Endothelial cell of umbilical vein (primary cell): ENCODE results near the gene B4GALNT1. TPM values are rescaled to one million over a fixed set of nuclear protein-coding genes. Genes with fewer than 3 reads are reported as not detected.

ENCODE experiments used
- BruUV-seq: library from RNA; stranded (reverse); fragments of 400-500 nt; replicated peaks from 2 replicates; lab custom pipeline; 2021; lab: Mats Ljungman, UMichigan
- CTCF ChIA-PET: fragments of 300-600, 350-600 bp; sonication (Branson Sonifier 250); formaldehyde crosslinking; loops from one replicate; lab custom pipeline; 2021; ENCODE audit warnings: antibody characterized with exemption, inconsistent platforms; lab: Charles Lee
- POLR2A ChIA-PET: fragments of 300-600, 350-600 bp; sonication (Branson Sonifier 250); formaldehyde crosslinking; loops from one replicate; lab custom pipeline; 2021; ENCODE audit warnings: antibody characterized with exemption, inconsistent platforms; lab: Charles Lee
- DNase-seq: peaks from one replicate; pipeline ENCODE4 v3.0.0-alpha.2; 2011; ENCODE audit warnings: low read depth, low spot score
- FAIRE-seq: peaks from 2 replicates; lab custom pipeline; 2011; peaks lifted over from hg19 to GRCh38; lab: Jason Lieb, UNC
- H2AFZ ChIP-seq: 2 replicates; pipeline ENCODE4 v1.6.0; 2012; ENCODE audit warnings: low read depth, low read length, control low read depth, inconsistent platforms
- H3K27ac ChIP-seq: 2 replicates; pipeline ENCODE4 v1.5.1; 2011; ENCODE audit warnings: low read depth, mild to moderate bottlenecking, control low read depth, low read length, moderate library complexity; ENCODE audit not compliant: insufficient read depth
- H3K27me3 ChIP-seq, 2 experiments: 2 replicates each; pipeline versions ENCODE4 v1.6.0 to v1.6.1; 2011; ENCODE audit warnings: low read length in 2 of 2, mixed read lengths in 1 of 2; ENCODE audit not compliant: control insufficient read depth in 2 of 2, insufficient read depth in 2 of 2
- H3K36me3 ChIP-seq, 2 experiments: 2 replicates in 1 of 2; 3 replicates in 1 of 2; pipeline ENCODE4 v1.5.1; 2011; ENCODE audit warnings: low read length in 2 of 2, mild to moderate bottlenecking in 1 of 2, moderate library complexity in 1 of 2; ENCODE audit not compliant: control insufficient read depth in 2 of 2, insufficient read depth in 2 of 2; ENCODE audit errors: extremely low read depth in 1 of 2
- H3K4me1 ChIP-seq: 3 replicates; pipeline ENCODE4 v1.5.1; 2011; ENCODE audit warnings: mild to moderate bottlenecking, low read length; ENCODE audit not compliant: control insufficient read depth, insufficient read depth; ENCODE audit errors: extremely low read depth
- H3K4me2 ChIP-seq: 2 replicates; pipeline ENCODE4 v1.6.1; 2011; ENCODE audit warnings: low read length, control low read depth, mixed read lengths; ENCODE audit not compliant: insufficient read depth
- H3K4me3 ChIP-seq, 3 experiments: fragments of 200-600 bp in 1 of 3; sonication (generic), shearing (Covaris generic) in 1 of 3; replicated peaks in 1 of 3; 2 replicates each; pipeline ENCODE4 v1.5.1; 2011 to 2016; ENCODE audit warnings: control low read depth in 3 of 3, low read length in 3 of 3, mild to moderate bottlenecking in 2 of 3, inconsistent platforms in 1 of 3, low read depth in 1 of 3, moderate library complexity in 1 of 3; ENCODE audit not compliant: insufficient read depth in 1 of 3
- H3K79me2 ChIP-seq: 2 replicates; pipeline ENCODE4 v1.6.0; 2012; ENCODE audit warnings: low read length, inconsistent platforms; ENCODE audit not compliant: control insufficient read depth, insufficient read depth
- H3K9ac ChIP-seq: replicated peaks from 2 replicates; pipeline ENCODE3; 2011; ENCODE audit warnings: low read length, control low read depth; ENCODE audit not compliant: insufficient read depth; ENCODE audit errors: extremely low read depth
- H3K9me1 ChIP-seq: replicated peaks from 3 replicates; pipeline ENCODE4 v1.6.0; 2011; ENCODE audit warnings: mild to moderate bottlenecking, low read length; ENCODE audit not compliant: control insufficient read depth, insufficient read depth; ENCODE audit errors: extremely low read depth
- H3K9me3 ChIP-seq: replicated peaks from 2 replicates; pipeline ENCODE4 v1.5.1; 2012; ENCODE audit warnings: low read length, inconsistent platforms; ENCODE audit not compliant: control insufficient read depth, insufficient read depth
- H4K20me1 ChIP-seq: replicated peaks from 2 replicates; pipeline ENCODE3; 2011; ENCODE audit warnings: mild to moderate bottlenecking, low read length; ENCODE audit not compliant: control insufficient read depth, insufficient read depth; ENCODE audit errors: extremely low read depth
- CTCF ChIP-seq, 2 donors: IDR thresholded peaks; 1 replicate in 1 of 2; 2 replicates in 1 of 2; pipeline ENCODE4 v1.5.1; 2011; ENCODE audit warnings: low read length in 2 of 2, mild to moderate bottlenecking in 2 of 2, moderate library complexity in 2 of 2, control low read depth in 1 of 2, inconsistent platforms in 1 of 2, low read depth in 1 of 2; ENCODE audit not compliant: insufficient read depth in 1 of 2; ENCODE audit errors: extremely low read depth in 1 of 2
- EZH2 ChIP-seq: IDR thresholded peaks from 2 replicates; pipeline ENCODE4 v1.6.1; 2012; ENCODE audit warnings: borderline replicate concordance, low read depth, mild to moderate bottlenecking, moderate library complexity, low read length, inconsistent platforms; ENCODE audit not compliant: severe bottlenecking
- FOS ChIP-seq: IDR thresholded peaks from 2 replicates; pipeline ENCODE4 v1.6.1; 2011; ENCODE audit warnings: mild to moderate bottlenecking, low read length, moderate library complexity, borderline replicate concordance; ENCODE audit not compliant: insufficient read depth
- GATA2 ChIP-seq: IDR thresholded peaks from 2 replicates; pipeline ENCODE4 v1.7.0; 2011; ENCODE audit warnings: low read depth, mild to moderate bottlenecking, moderate library complexity, mixed read lengths, low read length; ENCODE audit not compliant: insufficient read length, insufficient read depth
- JUN ChIP-seq: IDR thresholded peaks from 2 replicates; pipeline ENCODE4 v1.6.1; 2011; ENCODE audit warnings: borderline replicate concordance, low read depth; ENCODE audit not compliant: insufficient read length, insufficient read depth
- MYC ChIP-seq: IDR thresholded peaks from one replicate; pipeline ENCODE4 v1.6.1; 2011; ENCODE audit warnings: mild to moderate bottlenecking, low read depth, low read length
- POLR2A ChIP-seq: IDR thresholded peaks from 2 replicates; pipeline ENCODE4 v1.6.1; 2012; ENCODE audit warnings: low read depth, mild to moderate bottlenecking, control low read depth, low read length
- POLR2AphosphoS5 ChIP-seq: IDR thresholded peaks from 2 replicates; pipeline ENCODE4 v1.6.1; 2012; ENCODE audit warnings: low read depth, mild to moderate bottlenecking, control low read depth, low read length, moderate library complexity; ENCODE audit not compliant: insufficient read depth
- dilution Hi-C: fragments of 300-500 bp; cut with MboI; formaldehyde crosslinking; loops from one replicate; pipeline ENCODE4 v1.15.0; 2019; ENCODE audit warnings: low sequenced_read_pairs; ENCODE audit not compliant: extremely low pct_ligation_motif_present
- intact Hi-C: fragments of 100-400 bp; cut with micrococcal nuclease; formaldehyde crosslinking; loops from one replicate; pipeline ENCODE4 v1.10.0; 2022
- polyA plus RNA-seq, 4 experiments: library from polyadenylated mRNA; depleted of rRNA in 3 of 4; stranded (reverse) in 3 of 4; unstranded in 1 of 4; fragments of >200 nt; gene quantifications; 2 replicates each; pipeline versions ENCODE4 v1.2.1 to v1.2.3, GENCODE V29; 2011 to 2012; ENCODE audit warnings: missing spikeins in 1 of 4
- total RNA-seq: library from RNA; stranded (reverse); gene quantifications from 2 replicates; pipeline ENCODE4 v1.2.3, GENCODE V29; 2021
- TF ChIP-seq, protein P1 (sequence below): IDR thresholded peaks from 2 replicates; pipeline ENCODE4 v1.6.1; 2011; ENCODE audit not compliant: insufficient read depth, insufficient read length

The B4GALNT1 gene
- total and polyA plus RNA-seq, 2 donors (not counting 3 experiments of a cell fraction or from before 2014, with no cell fraction given), result 0.33 to 0.35 TPM

DNA sequence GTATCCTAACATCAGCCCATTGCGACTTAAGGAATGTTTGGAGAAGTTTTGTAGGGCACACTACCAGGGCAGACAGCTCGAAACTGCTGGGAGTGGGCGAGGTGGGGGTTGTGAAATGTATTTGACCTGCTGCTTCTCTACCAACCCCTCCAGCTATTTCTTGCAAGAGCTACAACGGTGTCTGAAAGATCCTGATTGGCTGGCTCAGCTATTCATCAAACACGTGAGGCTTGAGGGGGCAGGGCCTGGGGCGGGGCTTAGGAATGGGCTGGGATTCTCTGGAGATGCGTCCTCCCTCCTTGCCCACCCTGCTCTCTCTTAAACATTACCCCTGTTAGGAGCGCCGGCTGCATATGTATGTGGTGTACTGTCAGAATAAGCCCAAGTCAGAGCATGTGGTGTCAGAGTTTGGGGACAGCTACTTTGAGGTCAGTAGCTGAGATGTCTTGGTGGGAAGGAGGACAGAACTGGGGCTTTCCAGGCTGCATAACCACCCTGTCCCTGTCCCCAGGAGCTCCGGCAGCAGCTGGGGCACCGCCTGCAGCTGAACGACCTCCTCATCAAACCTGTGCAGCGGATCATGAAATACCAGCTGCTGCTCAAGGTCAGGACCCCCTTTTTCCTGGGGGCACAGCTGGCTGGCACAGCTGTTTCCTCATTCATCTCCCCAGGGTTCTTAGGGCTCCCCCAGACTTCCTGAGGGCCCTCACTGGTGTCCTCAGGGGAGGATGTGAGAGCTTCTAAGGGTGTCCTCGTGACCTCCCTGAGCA lies 18.6 kb downstream of the B4GALNT1 start:
- Histone ChIP-seq H3K4me1 (peaks cover 3% of the 10 kb centered on the region), H3K4me3 (no peak overlapping the region), H2AFZ (no peak overlapping the region), H3K36me3 (no peaks in the 10 kb centered on the region), H3K4me2 (no peak overlapping the region), H3K9me1 (no peaks in the 10 kb centered on the region), H3K27ac (no peak overlapping the region), H3K9me3 (no peaks in the 10 kb centered on the region), H3K79me2 (no peaks in the 10 kb centered on the region), H4K20me1 (no peaks in the 10 kb centered on the region), H3K27me3 (peaks cover 12 to 24% of the 10 kb centered on the region in 2 experiments), H3K9ac (no peak overlapping the region)
- intact Hi-C loops (no loop called here), dilution Hi-C loops (no loop called here)
- POLR2A ChIA-PET, result no interaction called here
- no TSS peak for BruUV-seq
- FAIRE-seq, result peak; percentile 15
- TF ChIP-seq MYC (no peak), FOS (no peak), JUN (no peak), GATA2 (no peak), CTCF (IDR thresholded peaks at IDR 0.05; ENCODE audit: extremely low read depth in 1 of 2, insufficient read depth in 1 of 2, low read depth in 1 of 2, low read length in 2 of 2) (no peak), POLR2AphosphoS5 (no peak), POLR2A (no peak), EZH2 (no peak)
- TF ChIP-seq, protein P1, sequence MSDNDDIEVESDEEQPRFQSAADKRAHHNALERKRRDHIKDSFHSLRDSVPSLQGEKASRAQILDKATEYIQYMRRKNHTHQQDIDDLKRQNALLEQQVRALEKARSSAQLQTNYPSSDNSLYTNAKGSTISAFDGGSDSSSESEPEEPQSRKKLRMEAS, result no peak
- CTCF ChIA-PET, result interaction anchor here (1.4 to 5.7 kb wide), 3 partner anchors 16 to 30 kb away, joined by 3 to 54 read pairs (median 8); partner anchors contain the start of gene B4GALNT1
- DNase-seq, result no peak
